GM13977 (cell line): ENCODE data around the gene ENKUR.

ENCODE experiments used
- DNase-seq: peaks from one replicate; pipeline ENCODE4 v3.0.0; 2012; ENCODE audit warnings: low spot score
- CTCF ChIP-seq: IDR thresholded peaks from 2 replicates; pipeline ENCODE4 v1.5.1; 2012; ENCODE audit warnings: mild to moderate bottlenecking, control low read depth; ENCODE audit not compliant: insufficient read depth; ENCODE audit errors: extremely low read depth, missing control alignments
- in situ Hi-C: fragments of 300-500 bp; cut with MboI; formaldehyde crosslinking; loops from one replicate; pipeline ENCODE4 v1.12.0; 2022; ENCODE audit warnings: low sequenced_read_pairs, low pct_unique_long_range_greater_than_20kb, mixed read lengths, inconsistent platforms; ENCODE audit not compliant: unreplicated experiment

ENKUR gene

DNA sequence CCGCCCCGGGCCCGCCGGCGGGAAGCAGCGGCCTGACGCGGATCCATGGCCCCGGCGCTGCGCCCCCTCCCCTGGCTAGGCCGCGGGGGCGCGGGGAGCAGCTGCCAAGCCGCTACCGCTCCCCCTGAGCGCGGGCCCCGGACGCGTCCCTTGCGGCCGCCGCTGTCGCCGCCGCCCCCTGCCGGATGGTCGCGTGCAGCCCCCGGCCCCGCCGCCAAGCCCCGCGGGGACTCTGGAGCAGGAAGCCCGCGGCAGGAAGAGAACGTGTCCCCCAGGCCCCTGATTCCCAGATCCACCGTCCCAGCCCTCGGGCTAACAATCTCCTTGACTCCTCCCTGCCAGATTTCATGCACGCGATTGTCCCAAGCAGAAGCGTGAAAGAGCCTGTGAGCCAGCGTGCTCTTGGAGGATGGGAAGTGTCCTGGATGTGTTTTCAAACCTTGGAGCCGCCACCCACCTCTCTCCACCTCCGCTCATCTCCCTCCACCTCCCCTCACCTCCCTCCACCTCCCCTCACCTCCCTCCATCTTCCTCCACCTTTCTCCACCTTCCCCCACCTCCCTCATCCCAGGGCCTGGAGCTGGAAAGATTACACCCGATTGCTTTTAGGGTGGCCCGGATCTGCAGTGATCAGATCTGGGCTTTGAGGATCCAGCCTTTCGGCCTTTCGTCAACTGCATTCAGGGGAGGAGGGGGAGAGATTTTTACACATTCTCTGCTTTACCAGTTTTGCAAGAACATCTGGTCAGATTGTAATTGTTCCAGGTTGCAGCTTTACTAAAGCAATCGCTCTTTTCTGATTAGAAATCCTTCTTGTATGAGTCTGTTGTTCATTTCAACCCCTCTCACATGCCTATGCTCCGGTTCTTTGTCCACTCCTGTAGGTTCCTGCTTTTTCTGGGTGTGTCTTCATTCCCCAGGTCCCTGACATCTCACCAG, 63.0 kb downstream of the ENKUR start:
- peak; percentile 68 for TF ChIP-seq CTCF
- DNase-seq = peak; percentile 77
- in situ Hi-C loops = no loop called here

- peak; percentile 62 for DNase-seq
- peak; percentile 27 for TF ChIP-seq CTCF
- in situ Hi-C loops = no loop called here
These were observed 63.7 kb downstream of the ENKUR start, which contains the start of gene PRTFDC1 for GRCh38 chr10:24952143-24952706. Gene PRTFDC1 (minus strand): TSS chr10:24952606. CDS start chr10:24952575, 31 bp downstream.

GRCh38 chr10:24951201-24952142, 64.5 kb downstream of the ENKUR start:
- peak; percentile 22 for DNase-seq
- in situ Hi-C loops = no loop called here
- no peak for TF ChIP-seq CTCF

DNA sequence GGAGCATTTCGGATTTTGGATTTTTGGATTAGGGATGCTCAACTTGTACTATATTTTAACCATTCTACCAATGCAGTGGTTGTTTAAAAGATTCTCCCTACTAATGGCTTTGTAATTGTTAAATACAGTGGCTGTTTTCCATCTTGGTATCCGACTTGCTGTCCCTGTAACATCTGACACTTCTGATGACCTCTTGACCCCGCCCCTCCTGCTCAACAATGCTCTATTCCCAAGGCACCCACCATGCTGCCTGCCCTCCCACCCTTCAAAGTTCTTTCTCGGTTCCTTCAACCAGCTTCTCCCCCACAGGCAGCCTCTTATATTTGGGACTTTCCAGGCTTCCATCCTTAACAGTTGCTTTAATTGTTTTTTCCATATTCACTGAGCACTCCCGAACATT, 65.5 kb downstream of the ENKUR start:
- no peak for DNase-seq
- in situ Hi-C loops = no loop called here
- TF ChIP-seq CTCF = no peak

- no peak for DNase-seq
- in situ Hi-C loops = no loop called here
- TF ChIP-seq CTCF = no peak
These were observed 66.3 kb downstream of the ENKUR start for GRCh38 chr10:24949616-24950015.
